Measurements from ENCODE around the gene TRABD. TPM values are rescaled to one million over a fixed set of nuclear protein-coding genes. Genes with fewer than 3 reads are reported as not detected.
"Not testable (repeated sequence)": the region's sequence is repeated elsewhere in the genome, so short reads cannot be mapped to it uniquely, and the experiment has no call there.

The TRABD gene
- total RNA-seq, 1 donor from 2014 or later, result 43.7 TPM

DNA sequence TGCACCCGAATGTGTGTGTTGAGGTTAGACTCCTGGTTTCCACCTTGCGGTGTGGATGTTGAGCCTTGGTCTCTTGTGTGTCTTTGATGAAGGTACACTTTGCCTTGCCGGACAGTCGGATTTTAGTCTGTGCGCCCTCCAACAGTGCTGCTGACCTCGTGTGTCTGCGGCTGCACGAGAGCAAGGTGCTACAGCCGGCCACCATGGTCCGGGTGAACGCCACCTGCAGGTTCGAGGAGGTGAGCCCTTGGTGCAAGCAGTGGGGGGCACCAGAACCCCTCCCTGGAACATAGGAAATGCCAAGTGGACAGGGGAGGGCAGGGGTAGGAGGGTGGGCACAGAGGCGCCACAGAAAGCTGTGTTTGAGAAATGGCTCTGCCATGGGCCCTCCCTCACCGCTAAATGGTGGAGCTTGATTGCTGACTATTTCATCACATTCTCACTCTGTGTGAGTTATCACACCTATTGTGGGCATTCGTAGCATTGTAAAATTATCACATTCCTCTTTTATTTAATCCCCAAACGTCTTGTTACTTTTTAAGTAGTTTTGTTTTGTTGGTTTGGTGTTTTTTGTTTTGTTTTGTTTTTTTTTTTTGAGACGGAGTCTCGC lies 41.6 kb upstream of the TRABD start:
- H3K4me1 ChIP-seq, result no peaks in the 10 kb centered on the region

DNA sequence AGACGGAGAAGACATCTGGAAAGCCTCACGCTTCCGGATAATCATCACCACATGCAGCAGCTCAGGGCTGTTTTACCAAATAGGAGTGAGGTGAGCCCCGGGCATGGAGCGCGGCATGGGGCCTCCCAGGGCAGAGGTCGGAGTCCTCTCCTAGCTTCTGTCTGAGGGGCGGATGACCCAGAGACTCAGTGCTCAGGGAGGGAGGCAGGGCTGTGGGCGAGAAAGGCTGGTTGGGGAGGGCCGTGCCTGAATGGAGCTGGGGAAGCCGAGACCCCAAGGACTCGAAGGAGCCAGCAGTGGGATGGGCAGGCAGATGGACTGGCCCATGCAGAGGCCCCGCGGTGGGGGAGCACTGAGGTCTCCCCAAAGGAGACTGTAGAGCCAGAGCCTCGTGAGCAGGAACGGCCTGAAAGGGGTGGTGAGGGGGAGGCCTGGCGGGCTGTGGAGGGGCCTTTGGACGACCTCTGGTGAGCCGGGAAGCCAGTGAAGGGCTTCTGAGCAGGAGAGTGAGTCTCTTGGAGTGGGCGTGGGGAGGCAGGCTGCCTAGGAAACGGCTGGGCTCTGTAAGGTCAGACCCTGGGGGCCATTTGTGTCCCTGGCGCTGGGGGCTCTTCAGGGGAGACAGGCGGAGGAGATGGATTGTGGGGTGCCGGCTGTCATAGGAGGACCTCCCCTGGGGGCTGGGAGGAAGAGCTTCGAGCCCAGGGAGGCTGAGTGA lies 39.8 kb upstream of the TRABD start:
- H3K27me3 ChIP-seq (ENCODE audit: low read depth), result peaks cover 12% of the 10 kb centered on the region
- H3K4me3 ChIP-seq, result no peak overlapping the region
- H3K9me3 ChIP-seq, result no peaks in the 10 kb centered on the region
- TF ChIP-seq, protein P1, sequence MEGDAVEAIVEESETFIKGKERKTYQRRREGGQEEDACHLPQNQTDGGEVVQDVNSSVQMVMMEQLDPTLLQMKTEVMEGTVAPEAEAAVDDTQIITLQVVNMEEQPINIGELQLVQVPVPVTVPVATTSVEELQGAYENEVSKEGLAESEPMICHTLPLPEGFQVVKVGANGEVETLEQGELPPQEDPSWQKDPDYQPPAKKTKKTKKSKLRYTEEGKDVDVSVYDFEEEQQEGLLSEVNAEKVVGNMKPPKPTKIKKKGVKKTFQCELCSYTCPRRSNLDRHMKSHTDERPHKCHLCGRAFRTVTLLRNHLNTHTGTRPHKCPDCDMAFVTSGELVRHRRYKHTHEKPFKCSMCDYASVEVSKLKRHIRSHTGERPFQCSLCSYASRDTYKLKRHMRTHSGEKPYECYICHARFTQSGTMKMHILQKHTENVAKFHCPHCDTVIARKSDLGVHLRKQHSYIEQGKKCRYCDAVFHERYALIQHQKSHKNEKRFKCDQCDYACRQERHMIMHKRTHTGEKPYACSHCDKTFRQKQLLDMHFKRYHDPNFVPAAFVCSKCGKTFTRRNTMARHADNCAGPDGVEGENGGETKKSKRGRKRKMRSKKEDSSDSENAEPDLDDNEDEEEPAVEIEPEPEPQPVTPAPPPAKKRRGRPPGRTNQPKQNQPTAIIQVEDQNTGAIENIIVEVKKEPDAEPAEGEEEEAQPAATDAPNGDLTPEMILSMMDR (IDR thresholded peaks at IDR 0.05), result no peak
- DNase-seq (no peak), ATAC-seq (no peak)
- no peak overlapping the region for H3K27ac ChIP-seq
- no peaks in the 10 kb centered on the region for H3K36me3 ChIP-seq
- H3K4me1 ChIP-seq, result no peaks in the 10 kb centered on the region
- intact Hi-C loops (cut with DNase I), result no loop called here

More for the DNA sequence above, 41.6 kb upstream of the TRABD start:
- Histone ChIP-seq H3K9me3 (no peaks in the 10 kb centered on the region), H3K27me3 (ENCODE audit: low read depth) (peaks cover 12% of the 10 kb centered on the region), H3K36me3 (no peaks in the 10 kb centered on the region), H3K27ac (no peak overlapping the region), H3K4me3 (no peak overlapping the region)
- TF ChIP-seq, protein P1 (IDR thresholded peaks at IDR 0.05), result no peak
- no peak for ATAC-seq
- no peak for DNase-seq
- intact Hi-C loops (cut with DNase I), result no loop called here

DNA sequence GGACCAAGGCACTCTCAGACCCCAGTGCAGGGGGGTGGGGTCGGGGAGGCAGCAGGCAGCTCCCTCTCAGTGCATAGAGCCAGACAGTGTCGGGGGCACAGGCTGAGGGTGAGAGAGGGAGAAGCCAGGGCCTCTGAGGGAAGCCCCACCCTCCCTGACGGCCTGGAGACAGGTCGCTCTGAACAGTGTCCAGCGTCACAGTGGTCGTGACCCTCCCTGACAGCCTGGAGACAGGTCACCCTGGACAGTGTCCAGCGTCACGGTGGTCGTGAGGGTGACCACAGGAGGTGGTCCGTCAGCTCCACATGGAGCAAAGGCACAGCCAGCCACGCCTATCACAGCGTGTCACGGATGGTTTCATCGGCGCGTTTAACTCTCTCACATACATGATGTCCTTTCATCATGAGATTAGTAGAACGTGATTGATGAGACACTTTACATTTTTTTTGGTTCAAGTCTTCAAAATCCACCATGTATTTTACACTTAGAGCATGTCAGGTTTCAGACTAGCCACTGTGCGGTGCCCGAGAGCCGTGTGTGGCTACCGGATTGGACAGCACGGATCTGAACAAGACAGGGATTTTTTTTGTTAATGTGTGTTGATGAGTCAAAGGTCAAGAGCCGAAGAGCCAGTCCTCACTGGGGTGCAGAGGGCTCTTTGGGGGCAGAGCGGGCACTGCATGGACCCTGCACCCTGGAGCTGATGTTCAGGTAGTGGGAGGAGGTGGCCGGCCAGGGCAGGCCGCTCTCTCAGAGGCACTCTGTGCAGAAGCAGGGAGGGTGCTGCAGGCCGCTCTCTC lies 39.1 kb upstream of the TRABD start:
- H3K9me3 ChIP-seq, result no peaks in the 10 kb centered on the region
- TF ChIP-seq, protein P1 (IDR thresholded peaks at IDR 0.05), result peak; percentile 60
- ATAC-seq (peak; percentile 47 to 70), DNase-seq (peak; percentile 60)
- H3K27ac ChIP-seq, result no peak overlapping the region
- intact Hi-C loops (cut with DNase I), result no loop called here
- no peaks in the 10 kb centered on the region for H3K4me1 ChIP-seq
- no peaks in the 10 kb centered on the region for H3K36me3 ChIP-seq
- H3K4me3 ChIP-seq, result no peak overlapping the region
- peaks cover 12% of the 10 kb centered on the region for H3K27me3 ChIP-seq (ENCODE audit: low read depth)

DNA sequence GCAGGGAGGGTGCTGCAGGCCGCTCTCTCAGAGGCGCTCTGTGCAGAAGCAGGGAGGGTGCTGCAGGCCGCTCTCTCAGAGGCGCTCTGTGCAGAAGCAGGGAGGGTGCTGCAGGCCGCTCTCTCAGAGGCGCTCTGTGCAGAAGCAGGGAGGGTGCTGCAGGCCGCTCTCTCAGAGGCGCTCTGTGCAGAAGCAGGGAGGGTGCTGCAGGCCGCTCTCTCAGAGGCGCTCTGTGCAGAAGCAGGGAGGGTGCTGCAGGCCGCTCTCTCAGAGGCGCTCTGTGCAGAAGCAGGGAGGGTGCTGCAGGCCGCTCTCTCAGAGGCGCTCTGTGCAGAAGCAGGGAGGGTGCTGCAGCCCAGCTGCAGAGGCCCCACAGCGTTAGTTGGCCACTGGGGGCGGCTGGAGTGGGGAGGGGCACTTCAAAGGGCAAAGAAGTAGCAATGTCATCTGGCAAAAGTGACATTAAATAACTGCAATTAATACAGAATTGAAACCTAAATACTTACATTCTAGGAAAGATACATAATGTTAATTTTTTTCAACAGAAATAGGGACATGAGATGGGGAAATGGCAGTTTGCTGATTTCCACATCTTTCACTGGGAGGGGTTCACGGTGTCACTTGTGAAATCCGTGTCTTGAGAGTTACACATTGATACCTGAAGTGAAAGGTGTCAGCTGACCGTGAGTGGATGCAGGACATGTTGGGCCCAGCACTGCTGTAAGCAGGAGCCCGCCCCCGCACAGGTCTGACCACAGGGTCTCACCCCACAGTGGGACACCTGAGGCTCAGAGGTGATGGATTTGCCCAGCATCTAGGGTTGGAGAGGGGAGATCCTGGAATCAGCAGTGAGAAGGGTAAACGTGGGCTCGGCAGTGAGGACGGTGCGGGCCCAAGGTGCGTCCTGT lies 38.2 kb upstream of the TRABD start:
- ATAC-seq; H3K4me3 ChIP-seq; H3K36me3 ChIP-seq; H3K27ac ChIP-seq; H3K4me1 ChIP-seq; DNase-seq; intact Hi-C loops (cut with DNase I); H3K9me3 ChIP-seq: not testable (repeated sequence)
- peaks cover 12% of the 10 kb centered on the region for H3K27me3 ChIP-seq (ENCODE audit: low read depth)

DNA sequence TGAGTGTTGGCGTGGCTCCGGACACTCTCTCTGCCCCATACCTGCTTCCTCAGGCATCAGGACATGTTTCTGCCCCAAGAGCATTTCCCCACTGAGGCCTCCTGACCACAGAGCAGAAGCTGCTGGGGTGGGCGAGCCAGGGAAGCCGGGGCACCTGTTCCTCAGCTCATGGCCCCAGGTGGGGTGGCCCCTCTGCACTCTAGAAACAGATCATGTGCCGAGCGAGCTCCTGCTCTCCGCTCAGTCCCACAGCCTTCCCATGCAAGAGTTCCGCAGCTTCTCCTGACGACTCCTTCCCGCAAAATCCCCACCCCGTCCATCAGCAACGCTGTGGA lies 37.6 kb upstream of the TRABD start:
- DNase-seq, result no peak
- H3K9me3 ChIP-seq, result no peaks in the 10 kb centered on the region
- no peak overlapping the region for H3K4me3 ChIP-seq
- no peak overlapping the region for H3K27ac ChIP-seq
- intact Hi-C loops (cut with DNase I), result no loop called here
- ATAC-seq, result no peak
- H3K27me3 ChIP-seq (ENCODE audit: low read depth), result peaks cover 12% of the 10 kb centered on the region
- no peaks in the 10 kb centered on the region for H3K36me3 ChIP-seq
- TF ChIP-seq, protein P1 (IDR thresholded peaks at IDR 0.05), result no peak
- H3K4me1 ChIP-seq, result no peaks in the 10 kb centered on the region

All from lower lobe of right lung (tissue), 2 donors.